Measurements from ENCODE around the gene CTNNBL1. TPM values are rescaled to one million over a fixed set of nuclear protein-coding genes. Genes with fewer than 3 reads are reported as not detected.

CTNNBL1 gene
- total RNA-seq, 3 donors from 2014 or later (not counting 1 experiment from before 2014, with no cell fraction given), result 59.1 to 75.6 (median 67.6) TPM

DNA sequence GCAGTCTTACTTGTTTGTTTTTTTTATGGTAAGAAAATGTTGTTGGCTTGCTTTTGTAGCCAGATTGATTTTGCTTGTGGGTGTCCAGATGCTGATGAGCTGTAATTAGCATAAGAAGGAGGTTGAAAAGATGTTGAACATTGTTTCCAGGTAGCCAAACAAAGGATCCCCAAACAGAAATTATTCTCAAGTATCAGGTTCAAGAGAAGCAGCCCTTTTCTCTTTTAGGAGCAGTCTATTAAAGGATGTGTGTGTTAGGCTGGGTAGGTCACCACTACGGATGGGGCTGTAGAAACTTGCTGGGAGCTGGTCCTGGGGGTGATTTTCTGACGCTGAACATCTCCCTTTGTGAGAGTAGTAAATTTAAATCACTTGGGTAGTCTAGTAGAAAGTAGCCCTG lies 122.2 kb downstream of the CTNNBL1 start:
- H3K27me3 Mint-ChIP-seq (ENCODE audit: low read depth in 2 of 2), result no peaks in the 10 kb centered on the region
- DNase-seq, result no peak
- H3K27ac ChIP-seq (ENCODE audit: low read length), result no peak overlapping the region
- H3K9me3 Mint-ChIP-seq, result no peaks in the 10 kb centered on the region
- TF ChIP-seq, protein P1, sequence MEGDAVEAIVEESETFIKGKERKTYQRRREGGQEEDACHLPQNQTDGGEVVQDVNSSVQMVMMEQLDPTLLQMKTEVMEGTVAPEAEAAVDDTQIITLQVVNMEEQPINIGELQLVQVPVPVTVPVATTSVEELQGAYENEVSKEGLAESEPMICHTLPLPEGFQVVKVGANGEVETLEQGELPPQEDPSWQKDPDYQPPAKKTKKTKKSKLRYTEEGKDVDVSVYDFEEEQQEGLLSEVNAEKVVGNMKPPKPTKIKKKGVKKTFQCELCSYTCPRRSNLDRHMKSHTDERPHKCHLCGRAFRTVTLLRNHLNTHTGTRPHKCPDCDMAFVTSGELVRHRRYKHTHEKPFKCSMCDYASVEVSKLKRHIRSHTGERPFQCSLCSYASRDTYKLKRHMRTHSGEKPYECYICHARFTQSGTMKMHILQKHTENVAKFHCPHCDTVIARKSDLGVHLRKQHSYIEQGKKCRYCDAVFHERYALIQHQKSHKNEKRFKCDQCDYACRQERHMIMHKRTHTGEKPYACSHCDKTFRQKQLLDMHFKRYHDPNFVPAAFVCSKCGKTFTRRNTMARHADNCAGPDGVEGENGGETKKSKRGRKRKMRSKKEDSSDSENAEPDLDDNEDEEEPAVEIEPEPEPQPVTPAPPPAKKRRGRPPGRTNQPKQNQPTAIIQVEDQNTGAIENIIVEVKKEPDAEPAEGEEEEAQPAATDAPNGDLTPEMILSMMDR (IDR thresholded peaks at IDR 0.05), result no peak
- H3K4me3 Mint-ChIP-seq, result no peak overlapping the region
- H3K27me3 ChIP-seq (ENCODE audit: control insufficient read depth, insufficient read depth, low read length), result no peaks in the 10 kb centered on the region
- intact Hi-C loops (cut with micrococcal nuclease), result no loop called here
- WGBS (ENCODE audit: insufficient coverage), result 97% methylated on average over 2 of the region's 2 CpGs
- H3K4me1 ChIP-seq (ENCODE audit: control insufficient read depth, insufficient read depth, low read length), result no peaks in the 10 kb centered on the region
- no peak overlapping the region for H3K4me3 ChIP-seq (ENCODE audit: low read length)
- H3K4me1 Mint-ChIP-seq, result peaks cover 5 to 39% of the 10 kb centered on the region in 2 donors
- H3K9me3 ChIP-seq (ENCODE audit: control insufficient read depth, insufficient read depth, low read length), result no peaks in the 10 kb centered on the region
- ATAC-seq, result no peak
- no peaks in the 10 kb centered on the region for H3K36me3 Mint-ChIP-seq
- peaks cover 5% of the 10 kb centered on the region for H3K36me3 ChIP-seq (ENCODE audit: control insufficient read depth, insufficient read depth, low read length)
- no peak overlapping the region for H3K27ac Mint-ChIP-seq

GRCh38 chr20:37816726-37817125 lies 122.9 kb downstream of the CTNNBL1 start:
- Mint-ChIP-seq H3K27me3 (ENCODE audit: low read depth in 2 of 2) (no peaks in the 10 kb centered on the region), H3K4me1 (peaks cover 5 to 39% of the 10 kb centered on the region in 2 donors), H3K9me3 (no peaks in the 10 kb centered on the region), H3K36me3 (no peaks in the 10 kb centered on the region), H3K27ac (no peak overlapping the region), H3K4me3 (no peak overlapping the region)
- no peak overlapping the region for H3K27ac ChIP-seq (ENCODE audit: low read length)
- 100% methylated on average over 2 of the region's 2 CpGs for WGBS (ENCODE audit: insufficient coverage)
- TF ChIP-seq, protein P1 (IDR thresholded peaks at IDR 0.05), result no peak
- H3K27me3 ChIP-seq (ENCODE audit: control insufficient read depth, insufficient read depth, low read length), result no peaks in the 10 kb centered on the region
- DNase-seq, result no peak
- no peak overlapping the region for H3K4me3 ChIP-seq (ENCODE audit: low read length)
- intact Hi-C loops (cut with micrococcal nuclease), result no loop called here
- H3K9me3 ChIP-seq (ENCODE audit: control insufficient read depth, insufficient read depth, low read length), result no peaks in the 10 kb centered on the region
- H3K4me1 ChIP-seq (ENCODE audit: control insufficient read depth, insufficient read depth, low read length), result no peaks in the 10 kb centered on the region
- no peak for ATAC-seq
- peaks cover 3% of the 10 kb centered on the region for H3K36me3 ChIP-seq (ENCODE audit: control insufficient read depth, insufficient read depth, low read length)

- Mint-ChIP-seq H3K9me3 (no peaks in the 10 kb centered on the region), H3K36me3 (no peaks in the 10 kb centered on the region), H3K4me1 (peaks cover 10 to 27% of the 10 kb centered on the region in 2 donors), H3K4me3 (no peak overlapping the region), H3K27me3 (ENCODE audit: low read depth in 2 of 2) (no peaks in the 10 kb centered on the region), H3K27ac (no peak overlapping the region)
- Histone ChIP-seq H3K36me3 (ENCODE audit: control insufficient read depth, insufficient read depth, low read length) (peaks cover 3% of the 10 kb centered on the region), H3K27ac (ENCODE audit: low read length) (no peak overlapping the region), H3K27me3 (ENCODE audit: control insufficient read depth, insufficient read depth, low read length) (no peaks in the 10 kb centered on the region), H3K4me1 (ENCODE audit: control insufficient read depth, insufficient read depth, low read length) (no peaks in the 10 kb centered on the region), H3K4me3 (ENCODE audit: low read length) (no peak overlapping the region), H3K9me3 (ENCODE audit: control insufficient read depth, insufficient read depth, low read length) (no peaks in the 10 kb centered on the region)
- TF ChIP-seq, protein P1 (IDR thresholded peaks at IDR 0.05), result no peak
- ATAC-seq, result no peak
- no peak for DNase-seq
- intact Hi-C loops (cut with micrococcal nuclease), result no loop called here
Observed at GRCh38 chr20:37821696-37822095, 127.9 kb downstream of the CTNNBL1 start.

DNA sequence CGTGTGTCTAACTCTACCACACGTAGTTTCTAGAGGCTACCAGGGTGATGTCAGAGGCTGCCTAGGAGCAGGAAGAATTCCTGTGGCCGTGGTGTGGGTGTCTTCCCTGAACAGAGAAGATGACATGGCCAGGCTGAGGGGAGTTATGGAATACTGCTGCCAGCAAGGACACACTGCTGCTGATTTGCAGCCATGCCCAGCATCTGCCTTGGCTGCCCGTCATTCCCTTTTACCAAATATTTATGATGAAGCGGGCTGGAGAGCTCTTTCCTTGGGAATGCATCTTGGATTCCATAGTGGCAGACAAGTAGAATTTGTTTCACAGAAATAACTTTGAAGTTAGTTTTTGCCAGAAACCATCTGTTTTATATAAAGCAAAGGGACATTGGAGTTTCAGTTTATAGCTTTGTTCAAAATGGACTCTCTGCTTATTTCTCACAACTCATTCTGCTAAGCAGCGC lies 128.3 kb downstream of the CTNNBL1 start:
- Mint-ChIP-seq H3K27me3 (ENCODE audit: low read depth in 2 of 2) (no peaks in the 10 kb centered on the region), H3K36me3 (no peaks in the 10 kb centered on the region), H3K4me1 (peaks cover 10 to 27% of the 10 kb centered on the region in 2 donors), H3K27ac (no peak overlapping the region), H3K4me3 (no peak overlapping the region), H3K9me3 (no peaks in the 10 kb centered on the region)
- DNase-seq (no peak), ATAC-seq (no peak)
- Histone ChIP-seq H3K4me3 (ENCODE audit: low read length) (no peak overlapping the region), H3K4me1 (ENCODE audit: control insufficient read depth, insufficient read depth, low read length) (no peaks in the 10 kb centered on the region), H3K9me3 (ENCODE audit: control insufficient read depth, insufficient read depth, low read length) (no peaks in the 10 kb centered on the region), H3K27me3 (ENCODE audit: control insufficient read depth, insufficient read depth, low read length) (no peaks in the 10 kb centered on the region), H3K36me3 (ENCODE audit: control insufficient read depth, insufficient read depth, low read length) (peaks cover 3% of the 10 kb centered on the region), H3K27ac (ENCODE audit: low read length) (no peak overlapping the region)
- TF ChIP-seq, protein P1 (IDR thresholded peaks at IDR 0.05), result no peak
- intact Hi-C loops (cut with micrococcal nuclease), result no loop called here
- WGBS (ENCODE audit: insufficient coverage), result 86% methylated on average over 5 of the region's 6 CpGs

Measured in natural killer cell (primary cell).